LNCaP clone FGC (cell line): ENCODE data around the gene PNPT1.
"Not testable (repeated sequence)": the region's sequence is repeated elsewhere in the genome, so short reads cannot be mapped to it uniquely, and the experiment has no call there.

Experiments
- DNase-seq: peaks from one replicate; pipeline ENCODE4 v3.0.0-alpha.2; 2011; ENCODE audit warnings: low read depth
- H3K4me3 ChIP-seq: 2 replicates; pipeline ENCODE4 v1.5.1; 2011; ENCODE audit warnings: mild to moderate bottlenecking, low read depth, low read length, control low read depth
- TF ChIP-seq, protein P1 (sequence below): IDR thresholded peaks from 2 replicates; pipeline ENCODE4 v1.5.1; 2012; ENCODE audit warnings: mild to moderate bottlenecking; ENCODE audit not compliant: control insufficient read depth, insufficient read depth; ENCODE audit errors: extremely low read depth

The PNPT1 gene

DNA sequence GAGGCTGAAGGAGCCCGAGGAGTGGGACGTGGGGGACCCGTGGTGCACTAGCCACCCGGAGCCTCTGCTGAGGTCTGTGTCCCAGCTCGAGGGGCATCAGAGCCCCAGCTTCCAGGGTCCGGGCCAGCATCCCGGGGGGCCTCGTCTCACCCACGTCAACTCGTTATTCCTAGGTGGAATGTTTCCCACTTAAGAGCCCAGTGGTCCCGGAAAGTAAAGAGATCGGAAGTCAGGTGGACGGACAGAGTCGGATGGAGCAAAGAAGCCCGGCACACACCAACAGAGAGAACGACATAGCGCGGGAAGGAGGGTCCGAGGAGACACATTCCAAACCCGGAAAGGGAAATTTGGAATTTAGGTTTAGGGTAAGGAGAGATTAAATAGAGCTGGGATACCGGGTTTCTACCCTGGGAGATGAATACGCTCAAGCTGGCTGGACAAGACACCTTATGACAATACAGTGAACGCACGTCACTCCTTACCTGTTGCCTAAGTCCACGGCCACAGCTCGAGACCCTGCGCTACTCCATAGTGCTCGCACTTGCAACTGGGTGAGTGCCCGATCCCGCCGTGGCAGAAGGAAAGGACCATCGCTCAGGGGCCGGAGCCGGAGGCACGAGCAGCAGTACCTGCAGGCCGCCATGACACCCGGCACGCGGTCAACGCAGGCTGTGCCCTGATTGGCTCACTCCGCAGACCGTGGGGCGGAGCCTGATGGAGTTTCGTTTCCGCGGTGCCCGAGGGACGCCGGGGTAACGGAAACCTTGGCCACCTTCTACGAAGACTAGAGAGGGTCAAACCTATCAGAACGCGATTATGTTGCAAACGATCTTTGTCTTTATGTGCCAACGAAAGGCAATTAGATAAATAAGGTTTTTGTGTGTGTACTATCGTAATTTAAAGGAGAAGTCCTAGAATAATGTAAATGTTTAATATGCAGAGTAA, at the start of gene PNPT1:
PNPT1 (minus strand) TSS at position 664 of the 945 bp plus-strand sequence; CDS start at position 643, 21 bp downstream.
- DNase-seq, result peak; percentile 75
- TF ChIP-seq, protein P1, sequence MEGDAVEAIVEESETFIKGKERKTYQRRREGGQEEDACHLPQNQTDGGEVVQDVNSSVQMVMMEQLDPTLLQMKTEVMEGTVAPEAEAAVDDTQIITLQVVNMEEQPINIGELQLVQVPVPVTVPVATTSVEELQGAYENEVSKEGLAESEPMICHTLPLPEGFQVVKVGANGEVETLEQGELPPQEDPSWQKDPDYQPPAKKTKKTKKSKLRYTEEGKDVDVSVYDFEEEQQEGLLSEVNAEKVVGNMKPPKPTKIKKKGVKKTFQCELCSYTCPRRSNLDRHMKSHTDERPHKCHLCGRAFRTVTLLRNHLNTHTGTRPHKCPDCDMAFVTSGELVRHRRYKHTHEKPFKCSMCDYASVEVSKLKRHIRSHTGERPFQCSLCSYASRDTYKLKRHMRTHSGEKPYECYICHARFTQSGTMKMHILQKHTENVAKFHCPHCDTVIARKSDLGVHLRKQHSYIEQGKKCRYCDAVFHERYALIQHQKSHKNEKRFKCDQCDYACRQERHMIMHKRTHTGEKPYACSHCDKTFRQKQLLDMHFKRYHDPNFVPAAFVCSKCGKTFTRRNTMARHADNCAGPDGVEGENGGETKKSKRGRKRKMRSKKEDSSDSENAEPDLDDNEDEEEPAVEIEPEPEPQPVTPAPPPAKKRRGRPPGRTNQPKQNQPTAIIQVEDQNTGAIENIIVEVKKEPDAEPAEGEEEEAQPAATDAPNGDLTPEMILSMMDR, result no peak
- peak within 1 kb of the TSS; percentile 90 for H3K4me3 ChIP-seq

DNA sequence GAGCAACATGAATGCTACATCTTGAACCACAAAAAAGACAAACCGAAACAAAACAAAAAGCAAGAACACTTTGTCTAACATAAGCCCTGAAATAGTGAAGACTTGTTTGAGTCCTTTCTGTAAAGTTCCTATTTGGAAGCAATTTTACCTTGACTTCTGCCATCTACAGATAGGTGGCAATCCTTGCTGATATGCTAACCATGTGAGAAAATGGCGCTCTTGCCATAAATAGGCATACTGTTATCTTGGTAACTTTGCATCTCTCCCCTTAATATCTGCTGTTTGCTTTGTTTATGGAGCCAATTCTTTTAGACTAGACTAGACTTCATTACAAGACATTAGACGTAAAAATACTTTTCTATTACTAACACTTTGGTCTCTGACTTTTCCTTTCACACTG, 49.4 kb upstream of the PNPT1 start:
- H3K4me3 ChIP-seq, result no peak overlapping the region
- TF ChIP-seq, protein P1, result no peak
- no peak for DNase-seq

DNA sequence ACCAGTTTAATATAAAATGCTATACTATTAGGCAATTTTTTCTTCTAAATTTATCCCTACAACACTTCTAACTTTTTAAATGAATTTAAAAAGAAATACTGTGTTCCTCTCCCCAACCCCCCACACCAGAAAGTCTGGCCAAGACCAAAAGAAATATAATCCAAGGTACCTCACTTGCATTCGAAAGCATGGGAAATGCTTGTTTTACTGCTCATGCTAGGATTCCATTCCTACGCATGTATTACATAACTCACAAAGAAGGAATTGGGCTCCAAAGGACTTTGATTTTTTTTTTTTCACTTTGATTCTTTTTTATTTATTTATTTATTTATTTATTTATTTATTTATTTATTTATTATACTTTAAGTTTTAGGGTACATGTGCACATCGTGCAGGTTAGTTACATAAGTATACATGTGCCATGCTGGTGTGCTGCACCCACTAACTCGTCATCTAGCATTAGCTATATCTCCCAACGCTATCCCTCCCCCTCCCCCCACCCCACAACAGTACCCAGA, 42.4 kb upstream of the PNPT1 start:
- DNase-seq, H3K4me3 ChIP-seq: not testable (repeated sequence)

DNA sequence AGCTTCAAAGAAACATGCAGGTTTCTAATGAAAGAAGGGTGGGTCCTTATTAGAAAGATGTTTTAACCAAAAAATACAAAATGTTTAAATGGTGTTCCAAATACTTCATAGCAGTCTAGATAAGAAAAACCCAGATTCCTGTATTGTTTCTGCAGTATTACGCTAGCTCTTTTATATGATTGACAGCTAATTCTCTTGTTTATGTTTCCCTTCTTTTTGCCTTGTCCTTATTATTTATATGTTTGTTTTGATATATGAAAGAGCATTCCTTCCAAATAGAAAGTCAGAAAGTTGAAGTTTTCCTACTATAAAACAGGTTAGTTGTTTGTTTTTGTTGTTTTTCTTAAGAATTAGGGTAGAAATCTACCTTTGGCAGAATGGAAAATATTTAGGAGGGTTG, 41.1 kb upstream of the PNPT1 start:
- TF ChIP-seq, protein P1, result no peak
- no peak for DNase-seq
- H3K4me3 ChIP-seq, result no peak overlapping the region

DNA sequence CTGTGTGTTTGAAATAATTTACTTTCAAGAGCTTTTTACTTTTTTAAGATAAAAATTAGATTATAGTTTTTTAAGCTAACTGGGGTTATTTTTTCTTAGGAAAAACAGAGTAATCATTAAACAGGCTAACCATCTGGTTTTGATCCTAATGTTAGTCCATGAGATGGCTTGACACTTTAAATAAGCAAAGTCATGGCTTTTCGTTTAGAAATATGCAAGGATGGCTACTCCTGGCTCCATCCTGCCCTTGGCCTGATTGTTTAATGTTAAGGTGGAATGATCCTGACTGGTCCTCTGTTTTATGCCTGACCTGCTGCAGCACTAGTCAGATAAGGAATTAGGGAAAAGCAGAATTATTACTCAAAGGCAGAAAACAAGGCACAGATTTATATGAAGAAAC, 39.7 kb upstream of the PNPT1 start:
- TF ChIP-seq, protein P1, result no peak
- no peak for DNase-seq
- no peak overlapping the region for H3K4me3 ChIP-seq

DNA sequence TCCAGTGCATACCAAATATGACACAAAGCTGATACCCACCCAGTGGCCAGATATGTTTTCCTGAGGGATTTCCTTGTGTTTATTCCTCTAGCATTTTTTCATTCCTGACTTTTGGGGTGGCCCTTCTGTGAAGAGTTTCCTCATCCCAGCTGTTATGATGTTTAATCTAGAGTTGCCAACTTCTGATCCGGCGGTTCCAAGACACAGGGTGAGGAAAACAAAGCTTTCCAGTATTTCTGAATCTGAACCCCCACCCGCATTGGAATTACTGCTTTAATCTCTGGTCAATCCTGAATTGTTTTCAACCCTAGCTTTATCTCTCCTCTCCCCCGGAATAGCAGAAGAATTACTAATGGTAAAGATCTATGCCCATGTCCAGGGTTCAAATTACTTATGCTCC, 39.2 kb upstream of the PNPT1 start:
- no peak overlapping the region for H3K4me3 ChIP-seq
- DNase-seq, result no peak
- TF ChIP-seq, protein P1, result no peak

DNA sequence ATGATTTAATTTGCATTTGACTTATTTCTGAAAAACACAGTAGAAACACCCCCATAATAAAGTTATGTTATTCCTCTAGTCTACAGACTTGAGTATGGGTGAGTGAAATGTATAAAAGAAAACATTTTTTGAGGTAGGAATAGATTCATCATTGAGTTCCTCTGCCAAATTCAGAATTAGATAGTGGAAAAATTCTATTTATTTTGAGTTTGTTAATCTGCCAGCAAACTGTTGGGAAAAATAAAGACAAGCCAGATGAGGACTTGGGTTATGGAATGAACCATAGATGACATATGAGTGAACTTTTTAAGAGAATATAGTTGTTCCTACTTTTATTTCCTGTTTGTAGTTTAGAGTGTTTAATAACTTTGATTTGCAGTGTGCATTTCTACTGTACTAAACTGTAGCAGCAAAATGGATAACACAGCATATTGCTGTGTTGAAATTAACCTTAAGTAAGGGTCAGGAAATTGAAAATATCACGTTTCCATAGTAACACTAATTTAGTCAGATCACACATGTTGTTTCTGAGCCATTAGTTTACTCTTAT, 35.6 kb upstream of the PNPT1 start:
- no peak for DNase-seq
- no peak overlapping the region for H3K4me3 ChIP-seq
- TF ChIP-seq, protein P1, result no peak
